ENCODE results near the gene TOP3B.

TOP3B gene

GRCh38 chr22:21921184-21921721 lies 61.3 kb downstream of the TOP3B start:
- CTCF ChIA-PET, result interaction anchor here (5.5 kb wide), 1 partner anchor 17 kb away, joined by 36 read pairs; no protein-coding TSS in a partner anchor
- no peak for TF ChIP-seq CTCF (IDR thresholded peaks at IDR 0.05; ENCODE audit: insufficient read depth, low read length, missing control alignments)

GRCh38 chr22:21920341-21921183 lies 62.0 kb downstream of the TOP3B start:
- no peak for TF ChIP-seq CTCF (IDR thresholded peaks at IDR 0.05; ENCODE audit: insufficient read depth, low read length, missing control alignments)
- CTCF ChIA-PET, result interaction anchor here (5.5 kb wide), 1 partner anchor 17 kb away, joined by 36 read pairs; no protein-coding TSS in a partner anchor
- H3K4me3 ChIP-seq (ENCODE audit: low read depth, low read length), result no peak overlapping the region
- no peak for DNase-seq (ENCODE audit: low read depth, low spot score)
- POLR2A ChIA-PET, result no interaction called here

More at GRCh38 chr22:21921184-21921721, 61.3 kb downstream of the TOP3B start:
- H3K4me3 ChIP-seq (ENCODE audit: low read depth, low read length), result no peak overlapping the region
- no peak for DNase-seq (ENCODE audit: low read depth, low spot score)
- POLR2A ChIA-PET, result no interaction called here

- no peak for TF ChIP-seq CTCF (IDR thresholded peaks at IDR 0.05; ENCODE audit: insufficient read depth, low read length, missing control alignments)
- CTCF ChIA-PET, result interaction anchor here (1.0 to 1.6 kb wide), 2 partner anchors 14 to 18 kb away, joined by 3 to 8 read pairs; no protein-coding TSS in a partner anchor
- DNase-seq (ENCODE audit: low read depth, low spot score), result no peak
- POLR2A ChIA-PET, result no interaction called here
- H3K4me3 ChIP-seq (ENCODE audit: low read depth, low read length), result no peak overlapping the region
Measured at GRCh38 chr22:21919526-21920307, 62.9 kb downstream of the TOP3B start.

GRCh38 chr22:21918466-21919185 lies 64.0 kb downstream of the TOP3B start:
- no peak for DNase-seq (ENCODE audit: low read depth, low spot score)
- CTCF ChIA-PET, result interaction anchor here (1.0 to 1.6 kb wide), 2 partner anchors 15 to 19 kb away, joined by 3 to 8 read pairs; no protein-coding TSS in a partner anchor
- H3K4me3 ChIP-seq (ENCODE audit: low read depth, low read length), result no peak overlapping the region
- POLR2A ChIA-PET, result no interaction called here
- no peak for TF ChIP-seq CTCF (IDR thresholded peaks at IDR 0.05; ENCODE audit: insufficient read depth, low read length, missing control alignments)

GRCh38 chr22:21917959-21918261 lies 64.7 kb downstream of the TOP3B start:
- no peak overlapping the region for H3K4me3 ChIP-seq (ENCODE audit: low read depth, low read length)
- ChIA-PET POLR2A (no interaction called here), CTCF (interaction anchor here (1.1 kb wide), 1 partner anchor 9 kb away, joined by 3 read pairs; no protein-coding TSS in a partner anchor)
- no peak for DNase-seq (ENCODE audit: low read depth, low spot score)
- TF ChIP-seq CTCF (IDR thresholded peaks at IDR 0.05; ENCODE audit: insufficient read depth, low read length, missing control alignments), result no peak

Measured in AG04449 (cell line).